T1000 (cell line): ENCODE results near the gene FRG2B.
"Not testable (repeated sequence)": the region's sequence is repeated elsewhere in the genome, so short reads cannot be mapped to it uniquely, and the experiment has no call there.

Source experiments
- DNase-seq: peaks from one replicate; lab custom pipeline; 2025; ENCODE audit warnings: mixed read lengths; lab: John Stamatoyannopoulos, UW

FRG2B gene

DNA sequence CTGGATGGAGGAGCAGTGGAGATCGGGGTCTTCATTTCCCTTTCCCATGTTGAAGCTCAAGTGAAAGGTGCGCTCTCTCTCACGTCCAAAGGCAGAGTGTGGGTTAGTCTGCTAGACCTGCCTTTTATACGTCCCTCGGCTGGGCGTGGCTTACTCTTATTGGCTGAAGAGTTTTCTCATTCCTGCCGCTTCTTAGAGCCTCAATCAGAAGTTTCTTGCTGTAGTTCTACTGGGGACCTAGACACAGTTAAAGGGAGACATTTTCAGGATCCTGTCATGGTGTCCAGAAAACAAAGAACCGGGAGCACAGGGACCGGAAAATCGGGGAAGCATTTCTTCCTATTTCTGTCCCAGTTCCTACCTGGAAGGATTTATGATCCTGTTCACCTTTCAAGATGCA lies at the start of gene FRG2B:
FRG2B (minus strand) TSS at position 101 of the 400 bp plus-strand sequence; CDS start at position 48, 53 bp downstream.
- DNase-seq: not testable (repeated sequence)

DNA sequence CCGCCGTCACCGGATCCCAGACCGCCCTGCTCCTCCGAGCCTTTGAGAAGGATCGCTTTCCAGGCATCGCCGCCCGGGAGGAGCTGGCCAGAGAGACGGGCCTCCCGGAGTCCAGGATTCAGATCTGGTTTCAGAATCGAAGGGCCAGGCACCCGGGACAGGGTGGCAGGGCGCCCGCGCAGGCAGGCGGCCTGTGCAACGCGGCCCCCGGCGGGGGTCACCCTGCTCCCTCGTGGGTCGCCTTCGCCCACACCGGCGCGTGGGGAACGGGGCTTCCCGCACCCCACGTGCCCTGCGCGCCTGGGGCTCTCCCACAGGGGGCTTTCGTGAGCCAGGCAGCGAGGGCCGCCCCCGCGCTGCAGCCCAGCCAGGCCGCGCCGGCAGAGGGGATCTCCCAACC lies 40.9 kb upstream of the FRG2B start:
- DNase-seq: not testable (repeated sequence)

GRCh38 chr10:133663544-133664160 lies 37.1 kb upstream of the FRG2B start:
- DNase-seq: not testable (repeated sequence)

DNA sequence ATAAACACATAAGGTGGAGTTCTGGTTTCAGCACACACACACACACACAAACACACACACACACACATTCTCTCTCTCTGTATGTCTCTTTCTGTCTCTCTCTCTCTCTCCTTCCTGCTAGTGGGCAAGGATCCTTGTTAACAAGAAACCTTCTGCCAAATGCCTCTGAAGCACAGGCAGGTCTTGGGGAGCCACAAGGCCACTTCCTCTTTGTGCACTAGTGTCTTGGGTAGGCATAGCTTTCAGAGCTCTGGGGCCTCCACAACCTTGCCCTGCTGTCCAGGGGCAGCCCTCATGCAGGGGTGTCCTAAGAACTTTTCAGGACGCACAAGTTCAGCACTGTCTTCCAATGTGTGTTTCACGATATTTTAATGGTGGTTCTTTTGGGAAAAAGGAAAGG lies 34.5 kb upstream of the FRG2B start:
- DNase-seq: not testable (repeated sequence)

- not testable (repeated sequence) for DNase-seq
These were observed 33.9 kb upstream of the FRG2B start for GRCh38 chr10:133660516-133660915.

DNA sequence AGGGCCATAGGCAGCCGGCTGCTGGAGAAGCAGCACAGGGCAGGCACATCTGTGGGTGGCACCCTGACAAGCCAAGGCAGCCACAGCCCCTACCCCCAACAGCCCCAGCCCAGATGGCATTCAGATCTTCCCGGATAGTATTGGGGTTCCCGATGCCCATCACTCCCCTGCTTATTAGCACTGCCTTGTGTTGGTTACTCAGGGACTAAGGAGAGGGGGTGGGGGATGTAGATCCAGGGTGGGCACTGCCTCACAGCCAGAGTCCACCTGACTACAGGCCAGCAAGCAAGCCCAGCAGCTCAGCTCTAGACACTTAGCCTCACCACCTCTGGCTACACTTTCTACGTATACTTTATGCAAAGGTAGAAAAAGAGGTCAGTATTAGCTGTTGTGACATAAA lies 30.7 kb upstream of the FRG2B start:
- DNase-seq: not testable (repeated sequence)

- DNase-seq: not testable (repeated sequence)
These were observed 22.4 kb upstream of the FRG2B start for GRCh38 chr10:133648872-133649455.

- not testable (repeated sequence) for DNase-seq
These were observed 20.6 kb upstream of the FRG2B start for GRCh38 chr10:133647075-133647748.

DNA sequence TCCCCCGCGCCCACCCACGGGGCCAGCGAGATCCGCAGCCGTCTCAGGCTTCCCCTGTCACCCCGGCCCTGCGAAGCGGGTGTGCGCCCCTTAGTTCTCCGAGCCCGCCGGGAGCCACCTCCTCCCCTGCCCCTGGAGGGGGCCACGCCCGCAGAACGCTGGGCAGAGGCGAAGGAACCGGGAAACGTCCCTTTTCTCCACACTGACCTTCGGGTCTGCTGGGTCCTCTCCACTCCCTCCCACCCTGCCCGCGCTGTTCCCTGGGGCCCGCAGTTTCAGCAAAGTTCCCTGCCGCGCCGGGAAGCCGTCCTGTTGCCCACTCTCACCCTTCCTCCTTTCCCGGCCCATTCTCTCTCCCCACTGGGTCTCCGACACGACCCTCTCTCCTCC lies 11.2 kb upstream of the FRG2B start:
- DNase-seq: not testable (repeated sequence)

DNA sequence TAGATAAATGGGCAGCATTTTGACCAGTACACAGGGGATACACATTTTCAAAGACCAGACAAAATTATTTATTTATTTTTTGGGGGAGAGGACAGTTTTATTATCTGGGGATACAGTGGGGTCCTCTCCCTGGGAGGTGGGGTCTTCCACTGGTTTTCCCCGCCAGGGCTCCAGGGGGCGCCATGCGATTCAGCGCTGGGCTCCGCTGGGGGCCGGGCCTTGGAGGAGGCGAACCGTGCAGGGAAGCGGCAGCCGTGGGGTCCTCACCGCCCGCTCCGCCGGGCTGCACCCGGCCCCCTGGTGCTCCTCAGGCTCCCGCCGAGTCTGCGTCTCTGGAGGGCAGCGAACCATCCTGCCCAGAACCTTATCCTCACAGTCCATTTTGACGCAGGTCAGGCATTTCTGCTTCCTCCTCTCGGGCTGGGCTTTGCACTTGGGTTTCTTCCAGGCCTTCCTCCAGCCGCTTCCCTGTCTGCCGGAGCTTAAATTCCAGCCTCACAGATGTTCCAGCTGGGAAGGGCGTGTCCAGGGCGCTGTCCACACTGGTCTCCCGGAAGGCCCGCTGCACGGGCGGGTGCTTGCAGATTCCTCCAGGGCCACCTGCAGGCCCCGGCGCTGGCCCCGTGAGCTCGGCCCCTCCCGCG lies 10.7 kb upstream of the FRG2B start:
- not testable (repeated sequence) for DNase-seq

DNA sequence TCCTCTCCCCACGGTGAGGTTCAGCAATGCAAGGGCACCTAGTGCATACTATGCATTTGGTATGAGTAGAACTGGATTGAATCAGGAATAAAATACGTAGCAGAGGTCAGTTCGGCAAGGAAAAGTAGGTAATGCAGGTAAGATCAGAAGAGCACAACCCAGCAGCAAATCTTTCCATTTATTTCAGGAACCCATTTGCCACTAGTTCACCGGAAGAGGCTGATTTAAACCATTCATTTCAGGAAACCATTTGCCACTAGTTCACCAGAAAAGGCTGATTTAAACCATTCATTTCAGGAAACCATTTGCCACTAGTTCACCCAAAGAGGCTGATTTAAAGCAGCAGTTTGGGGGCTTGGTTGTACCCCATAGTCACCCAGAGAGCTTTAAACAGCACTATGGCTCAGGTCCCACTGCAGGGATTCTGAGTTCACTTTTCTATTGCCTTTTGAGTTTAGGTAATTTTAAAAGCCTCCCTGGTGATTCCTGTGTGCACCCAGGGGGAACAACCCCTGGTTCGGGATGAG lies 4.2 kb upstream of the FRG2B start:
- DNase-seq: not testable (repeated sequence)

DNA sequence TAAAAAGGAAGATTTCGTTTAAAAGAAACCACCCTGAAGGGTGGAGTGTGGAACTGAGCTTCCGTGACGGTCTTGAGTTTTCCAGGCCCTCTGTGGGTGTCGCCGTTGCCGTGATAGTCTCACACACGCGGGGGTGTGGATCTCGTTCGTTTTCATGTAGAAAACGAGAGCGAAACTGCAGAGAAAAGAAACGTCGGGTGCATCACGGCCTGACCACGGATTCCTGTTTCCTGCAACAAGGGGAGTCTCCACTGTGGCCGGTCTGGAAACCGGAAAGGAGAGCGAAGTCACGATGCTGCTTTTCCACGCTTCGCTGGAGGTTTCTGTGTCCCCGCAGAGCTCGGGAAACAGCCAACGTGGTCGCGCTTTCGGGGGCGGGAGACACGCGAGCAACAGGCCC lies 4.1 kb downstream of the FRG2B start:
- not testable (repeated sequence) for DNase-seq

DNA sequence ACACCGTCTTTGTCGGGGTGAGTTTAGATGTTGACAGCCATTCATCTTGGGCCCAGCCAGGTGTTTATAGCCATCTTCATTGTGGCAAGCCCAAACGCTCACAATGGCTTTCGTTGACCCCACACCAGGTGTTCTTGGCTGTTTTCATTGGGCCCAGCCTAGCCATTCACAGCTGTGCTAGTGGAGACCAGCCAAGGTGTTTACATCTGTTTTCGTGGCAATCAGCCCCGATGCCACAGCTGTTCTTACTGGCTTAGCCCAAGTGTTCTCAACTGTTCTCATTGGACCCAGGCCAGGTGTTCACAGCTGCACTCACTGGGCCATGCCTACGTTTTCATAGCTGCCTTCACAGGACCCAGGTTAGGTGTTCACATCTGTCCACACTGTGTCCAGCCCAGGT lies 7.7 kb downstream of the FRG2B start:
- no peak for DNase-seq

GRCh38 chr10:133617196-133617595 lies 9.4 kb downstream of the FRG2B start:
- no peak for DNase-seq

- DNase-seq: no peak
These were observed 10.0 kb downstream of the FRG2B start for GRCh38 chr10:133616371-133617130.

DNA sequence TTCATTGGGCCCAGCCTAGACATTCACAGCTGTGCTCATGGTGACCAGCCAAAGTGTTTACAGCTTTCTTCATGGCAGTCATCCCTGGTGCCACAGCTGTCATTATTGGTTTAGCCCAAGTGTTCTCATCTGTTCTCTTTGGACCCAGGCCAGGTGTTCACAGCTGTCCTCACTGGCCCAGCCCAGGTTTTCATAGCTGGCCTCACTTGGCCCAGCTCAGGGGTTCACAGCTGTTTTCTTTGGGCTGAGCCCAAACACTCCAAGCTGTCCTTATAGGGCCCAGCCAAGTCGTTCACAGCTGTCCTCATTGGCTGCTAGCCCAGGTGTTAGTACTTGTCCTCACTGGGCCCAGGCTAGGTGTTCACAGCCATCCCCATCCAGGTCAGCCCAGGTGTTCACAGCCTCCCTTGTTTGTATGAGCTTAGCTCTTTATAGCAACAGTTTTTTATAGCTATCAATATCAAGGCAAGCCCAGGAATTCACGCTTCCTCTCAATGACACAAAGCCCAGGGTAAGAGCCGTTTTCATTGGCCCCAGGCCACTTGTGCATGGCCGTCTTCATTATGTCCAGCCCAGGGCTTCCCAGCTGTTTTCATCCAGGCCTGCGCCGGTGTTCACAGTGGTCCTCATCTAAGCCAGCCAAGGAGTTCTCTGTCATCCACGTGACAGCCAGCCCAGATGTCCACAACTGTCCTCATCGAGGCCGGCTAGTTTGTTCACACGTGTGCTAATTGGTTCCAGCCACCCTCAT lies 11.6 kb downstream of the FRG2B start:
- DNase-seq: no peak

DNA sequence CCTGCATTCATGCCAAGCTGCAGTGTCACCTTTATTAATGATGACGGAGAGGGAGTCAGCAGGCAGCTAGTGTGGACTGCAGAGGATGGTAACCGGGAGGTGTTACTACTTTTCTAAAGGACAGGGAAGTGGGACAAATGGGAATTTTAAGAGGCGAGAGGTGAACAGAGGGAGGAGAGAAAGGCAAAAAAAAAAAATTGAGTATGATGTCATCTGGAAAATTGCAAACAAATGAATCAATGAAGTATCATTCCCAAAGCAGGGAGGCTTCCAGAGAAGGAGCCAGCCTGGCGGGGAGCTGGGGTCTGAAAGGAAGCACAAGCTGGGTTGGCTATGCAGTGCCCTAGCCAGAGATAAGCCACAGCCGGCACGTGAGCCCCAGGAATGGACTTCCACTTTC lies 12.9 kb downstream of the FRG2B start:
- DNase-seq: no peak

DNA sequence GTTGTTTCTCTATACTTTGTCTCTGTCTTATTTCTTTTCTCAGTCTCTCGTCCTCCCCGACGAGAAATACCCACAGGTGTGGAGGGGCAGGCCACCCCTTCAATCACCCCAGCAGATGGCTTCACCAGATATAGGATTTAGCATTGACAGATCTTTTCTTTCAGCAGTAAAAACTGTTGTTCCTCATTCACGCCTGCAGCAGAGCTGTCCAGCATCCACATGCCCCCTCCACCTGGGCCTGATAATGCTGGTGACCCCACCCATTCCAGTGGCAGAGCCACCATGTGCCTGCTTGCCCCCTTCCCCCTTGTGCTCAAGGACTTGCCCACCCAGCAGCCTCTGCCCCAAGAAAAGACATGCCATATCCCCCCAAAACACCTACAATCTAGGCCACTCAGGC lies 15.5 kb downstream of the FRG2B start:
- no peak for DNase-seq

GRCh38 chr10:133608855-133609254 lies 17.7 kb downstream of the FRG2B start:
- no peak for DNase-seq

DNA sequence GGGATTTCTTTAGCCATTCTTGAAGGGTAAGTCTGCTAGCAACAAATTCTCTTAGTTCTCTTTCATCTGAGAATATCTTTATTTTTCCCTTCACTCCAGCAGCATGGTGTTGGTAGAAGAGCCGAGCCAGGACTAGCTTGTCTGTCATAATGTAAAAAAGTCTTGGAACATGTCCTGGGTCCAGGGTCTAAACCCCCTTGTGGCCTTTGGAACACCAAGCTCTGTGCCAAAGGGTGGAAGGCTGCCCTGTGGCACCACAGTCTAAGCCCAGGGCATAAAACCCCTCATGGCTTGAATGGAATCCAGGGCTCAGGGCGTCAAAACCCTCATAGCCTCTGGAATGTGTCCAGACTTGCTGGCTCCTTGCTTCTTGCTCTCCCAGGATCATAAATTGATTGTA lies 23.2 kb downstream of the FRG2B start:
- not testable (repeated sequence) for DNase-seq

GRCh38 chr10:133600657-133601056 lies 25.9 kb downstream of the FRG2B start:
- DNase-seq: no peak
